ENCODE measurements around the gene FLNB.

- TF ChIP-seq CTCF (IDR thresholded peaks at IDR 0.05) (no peak), SIN3A (IDR thresholded peaks at IDR 0.05; ENCODE audit: borderline replicate concordance, insufficient read depth, low read depth, low read length) (no peak), TCF7L2 (IDR thresholded peaks at IDR 0.05; ENCODE audit: low read depth, low read length) (no peak), REST (IDR thresholded peaks at IDR 0.05; ENCODE audit: insufficient read depth in 1 of 2, low read depth in 2 of 2, low read length in 1 of 2) (no peak), POLR2AphosphoS5 (IDR thresholded peaks at IDR 0.05; ENCODE audit: low read depth, low read length) (no peak)
Measured at GRCh38 chr3:58047826-58048225, 39.6 kb downstream of the FLNB start.

All from Panc1 (cell line).